HG03175 (cell line): Measurements from ENCODE around the gene ZNF865.
A peak's percentile ranks its signal among the peaks of the same experiment; 100 is the strongest.

Experiments used
- ATAC-seq: cut with Tn5 transposase; IDR thresholded peaks from one replicate; pipeline ENCODE4 v1.9.1; 2021; ENCODE audit warnings: mild to moderate bottlenecking, moderate library complexity; ENCODE audit not compliant: unreplicated experiment

Gene ZNF865

DNA sequence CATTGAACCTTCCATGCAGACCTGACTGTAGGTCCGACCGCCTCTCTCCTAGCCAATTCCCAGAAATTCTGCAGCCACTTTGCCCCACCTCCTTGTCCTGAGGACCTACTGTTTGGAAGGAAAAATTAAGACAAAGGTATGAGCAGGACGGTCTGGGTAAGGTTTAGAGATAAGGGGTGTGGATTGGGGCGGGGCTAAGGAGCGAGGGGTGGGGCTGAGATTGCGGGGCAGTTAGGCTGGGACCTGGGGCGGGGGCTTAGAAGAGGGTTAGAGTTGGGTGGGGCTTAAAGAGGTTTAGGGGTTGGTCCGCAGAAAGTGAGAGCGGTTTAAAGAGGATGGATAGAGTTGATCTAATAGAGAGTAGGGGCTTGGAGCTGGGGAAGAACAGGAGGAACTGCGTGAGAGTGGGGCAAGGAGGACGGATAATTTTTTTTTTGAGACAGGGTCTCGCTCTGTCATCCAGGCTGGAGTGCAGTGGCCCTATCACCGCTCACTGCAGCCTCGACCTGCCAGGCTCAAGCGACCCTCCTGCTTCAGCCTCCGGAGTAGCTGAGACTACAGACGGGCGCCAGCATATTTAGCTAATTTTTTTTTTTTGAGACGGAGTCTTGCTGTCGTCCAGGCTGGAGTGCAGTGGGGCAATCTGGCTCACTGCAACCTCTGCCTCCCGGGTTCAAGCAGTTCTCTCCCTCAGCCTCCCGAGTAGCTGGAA, 1.7 kb upstream of the ZNF865 start:
- no peak for ATAC-seq

DNA sequence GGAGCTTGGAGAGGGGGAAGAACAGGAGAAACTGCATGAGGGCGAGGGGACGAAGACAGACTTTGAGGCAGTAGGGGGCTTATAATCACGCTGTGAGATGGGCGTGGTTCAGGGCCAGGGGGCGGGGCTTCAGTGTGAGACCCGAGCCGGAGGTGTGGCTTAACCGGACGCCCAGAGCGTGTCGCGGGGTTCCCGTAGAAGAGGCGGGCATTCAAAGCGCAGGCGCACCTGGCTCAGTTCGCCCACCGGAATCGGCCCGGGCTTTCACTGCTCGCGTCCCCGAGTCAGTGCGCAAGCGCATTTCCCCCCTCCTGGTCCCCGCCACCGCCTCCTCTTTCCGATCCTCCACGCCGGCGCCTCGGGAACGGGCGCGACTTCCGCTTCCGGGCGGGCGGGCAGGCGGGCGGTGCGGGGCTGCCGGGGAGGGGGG, 225 bp upstream of the ZNF865 start:
- peak; percentile 76 for ATAC-seq

DNA sequence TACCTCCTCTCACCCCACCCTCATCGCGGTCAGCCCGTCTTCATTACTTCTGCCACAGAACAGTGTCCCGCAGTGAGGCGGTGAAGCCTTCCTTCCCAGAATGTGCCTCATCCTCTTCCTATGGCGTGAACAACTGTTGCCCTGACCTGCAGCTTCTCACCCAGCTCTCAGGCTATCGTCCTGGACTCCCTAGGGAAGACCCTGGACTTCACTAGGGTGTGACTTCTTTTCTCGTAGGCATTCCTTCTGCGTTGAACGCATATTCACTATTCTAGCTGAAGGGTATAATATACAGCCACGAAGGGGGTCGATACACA, 982 bp downstream of the ZNF865 start:
- no peak for ATAC-seq

DNA sequence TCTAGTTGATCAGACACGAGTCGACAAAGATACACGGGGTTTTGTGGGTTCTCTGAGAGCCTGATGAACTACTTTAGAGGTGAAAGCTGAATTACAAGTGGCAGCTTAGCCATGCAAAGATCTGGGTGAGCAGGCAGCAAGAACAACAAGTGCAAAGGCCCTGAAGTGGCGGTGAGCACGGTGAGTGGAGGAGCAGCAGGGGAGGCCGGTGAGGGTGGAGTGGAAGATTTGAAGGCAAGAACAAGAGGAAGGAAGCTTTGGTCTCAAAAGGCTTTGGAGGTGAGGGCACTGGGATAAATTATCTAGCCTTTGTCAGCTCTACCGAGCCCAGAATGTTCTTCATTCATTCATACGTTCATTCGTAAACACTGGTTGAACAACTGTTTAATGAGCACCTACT, 1.4 kb downstream of the ZNF865 start:
- ATAC-seq: no peak

DNA sequence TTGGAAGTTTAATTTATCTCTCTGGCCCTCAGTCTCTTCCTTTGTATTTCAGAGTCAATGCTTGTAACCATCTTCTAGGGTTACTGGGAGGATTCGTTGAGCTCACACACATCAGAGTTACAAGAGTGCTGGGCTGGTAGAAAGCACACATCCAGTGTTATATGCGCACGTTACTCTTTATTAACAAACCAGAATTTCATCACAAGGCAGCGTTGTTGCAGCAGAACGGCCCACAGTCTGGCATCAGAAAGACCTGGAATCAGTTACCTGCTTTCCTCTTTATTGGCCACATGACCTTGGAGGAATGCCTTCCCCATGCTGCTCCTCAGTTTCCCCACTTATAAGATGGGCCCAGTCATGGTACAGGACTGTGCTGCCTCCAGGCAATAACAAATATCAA, 3.9 kb downstream of the ZNF865 start:
- ATAC-seq: no peak

DNA sequence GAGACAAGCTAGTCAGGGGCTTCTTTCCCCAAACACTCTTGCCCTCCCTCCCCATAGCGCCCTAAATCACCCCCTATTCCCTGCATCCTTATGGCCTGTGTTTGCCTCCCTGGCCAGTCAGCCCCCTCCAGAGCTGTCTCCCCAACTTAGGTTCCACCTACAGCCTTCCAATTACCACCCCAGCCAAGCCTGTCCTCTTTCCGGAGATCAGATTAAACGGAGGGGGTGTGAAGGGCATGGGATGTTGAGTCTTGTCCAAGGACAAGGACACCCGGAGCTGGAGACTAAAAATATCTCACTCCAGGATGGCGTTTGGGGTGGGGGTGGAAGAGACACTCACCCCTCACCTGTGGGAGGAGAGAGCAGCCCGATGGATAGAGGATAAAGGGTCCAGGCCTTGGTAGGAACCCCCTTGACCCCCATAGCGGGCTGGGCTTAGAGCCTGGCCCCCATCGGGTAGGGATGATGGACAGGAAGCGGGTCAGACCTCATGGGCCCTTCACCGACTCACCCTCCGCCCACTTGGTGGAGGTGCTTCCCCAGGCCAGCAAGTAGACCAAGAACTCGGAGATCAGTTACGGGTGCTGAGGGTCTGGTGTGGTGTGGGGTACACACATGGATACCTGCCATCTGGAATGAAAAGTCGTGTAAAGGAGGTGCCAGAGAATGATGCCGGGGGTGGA, 6.0 kb downstream of the ZNF865 start:
- ATAC-seq: no peak

DNA sequence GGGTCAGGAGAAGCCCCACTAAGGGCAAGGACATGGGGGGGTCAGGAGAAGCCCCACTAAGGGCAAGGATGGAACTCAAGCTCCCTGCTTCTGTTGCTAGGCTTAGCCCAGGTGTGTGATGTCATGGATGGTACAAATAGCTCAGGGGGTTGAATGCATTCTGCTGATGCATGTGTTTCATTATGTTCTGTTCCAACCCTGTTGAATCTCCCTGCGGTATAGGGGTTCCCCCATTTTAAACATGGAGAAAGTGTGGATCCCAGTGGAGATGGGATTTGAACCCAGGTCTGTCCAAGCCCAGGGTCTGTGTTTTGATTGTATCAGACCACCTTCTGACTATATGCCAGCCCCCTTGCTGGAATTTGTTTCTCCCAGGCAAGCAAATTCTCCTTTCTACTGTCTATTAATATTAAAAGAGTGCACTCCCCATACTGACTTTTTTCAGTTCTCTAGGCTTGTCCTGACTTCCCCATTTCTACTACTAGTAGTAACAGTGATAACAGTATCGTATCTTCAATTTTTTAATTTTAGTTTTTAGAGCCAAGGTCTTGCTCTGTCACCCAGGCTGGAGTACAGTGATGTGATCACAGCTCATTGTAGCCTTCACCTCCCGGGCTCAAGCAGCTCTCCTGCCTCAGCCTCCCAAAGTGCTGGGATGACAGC, 6.7 kb downstream of the ZNF865 start:
- no peak for ATAC-seq

DNA sequence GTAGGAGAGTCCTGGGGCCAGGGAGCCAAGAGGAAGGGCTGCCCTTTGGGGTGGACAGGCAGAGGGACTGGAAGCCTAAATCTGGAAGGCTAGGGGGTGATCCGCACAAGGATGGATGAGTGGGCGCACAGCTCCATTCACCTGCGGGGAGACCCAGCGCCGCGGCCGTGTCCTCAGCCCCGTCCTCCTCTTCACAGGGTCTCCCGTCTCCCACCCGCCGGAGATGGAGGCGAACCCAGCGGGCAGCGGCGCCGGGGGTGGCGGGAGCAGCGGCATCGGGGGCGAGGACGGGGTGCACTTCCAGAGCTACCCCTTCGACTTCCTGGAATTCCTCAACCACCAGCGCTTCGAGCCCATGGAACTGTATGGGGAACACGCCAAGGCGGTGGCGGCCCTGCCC, 7.9 kb downstream of the ZNF865 start:
- ATAC-seq: no peak

DNA sequence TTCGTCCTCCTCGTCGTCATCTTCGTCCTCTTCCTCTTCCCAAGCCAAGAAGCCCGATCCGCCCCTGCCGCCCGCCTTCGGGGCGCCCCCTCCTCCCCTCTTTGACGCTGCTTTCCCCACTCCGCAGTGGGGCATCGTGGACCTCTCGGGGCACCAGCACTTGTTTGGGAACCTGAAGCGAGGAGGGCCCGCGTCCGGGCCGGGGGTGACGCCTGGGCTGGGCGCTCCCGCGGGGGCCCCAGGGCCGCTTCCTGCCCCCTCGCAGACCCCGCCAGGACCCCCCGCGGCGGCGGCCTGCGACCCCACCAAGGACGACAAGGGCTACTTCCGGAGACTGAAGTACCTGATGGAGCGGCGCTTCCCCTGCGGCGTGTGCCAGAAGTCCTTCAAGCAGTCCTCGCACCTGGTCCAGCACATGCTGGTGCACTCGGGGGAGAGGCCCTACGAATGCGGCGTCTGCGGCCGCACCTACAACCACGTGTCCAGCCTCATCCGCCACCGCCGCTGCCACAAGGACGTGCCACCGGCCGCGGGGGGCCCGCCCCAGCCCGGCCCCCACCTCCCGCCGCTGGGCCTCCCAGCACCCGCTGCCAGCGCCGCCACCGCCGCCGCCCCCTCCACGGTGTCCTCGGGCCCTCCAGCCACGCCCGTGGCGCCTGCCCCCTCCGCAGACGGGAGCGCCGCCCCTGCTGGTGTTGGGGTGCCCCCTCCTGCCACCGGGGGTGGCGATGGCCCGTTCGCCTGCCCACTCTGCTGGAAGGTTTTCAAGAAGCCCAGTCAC, 8.7 kb downstream of the ZNF865 start:
- no peak for ATAC-seq

DNA sequence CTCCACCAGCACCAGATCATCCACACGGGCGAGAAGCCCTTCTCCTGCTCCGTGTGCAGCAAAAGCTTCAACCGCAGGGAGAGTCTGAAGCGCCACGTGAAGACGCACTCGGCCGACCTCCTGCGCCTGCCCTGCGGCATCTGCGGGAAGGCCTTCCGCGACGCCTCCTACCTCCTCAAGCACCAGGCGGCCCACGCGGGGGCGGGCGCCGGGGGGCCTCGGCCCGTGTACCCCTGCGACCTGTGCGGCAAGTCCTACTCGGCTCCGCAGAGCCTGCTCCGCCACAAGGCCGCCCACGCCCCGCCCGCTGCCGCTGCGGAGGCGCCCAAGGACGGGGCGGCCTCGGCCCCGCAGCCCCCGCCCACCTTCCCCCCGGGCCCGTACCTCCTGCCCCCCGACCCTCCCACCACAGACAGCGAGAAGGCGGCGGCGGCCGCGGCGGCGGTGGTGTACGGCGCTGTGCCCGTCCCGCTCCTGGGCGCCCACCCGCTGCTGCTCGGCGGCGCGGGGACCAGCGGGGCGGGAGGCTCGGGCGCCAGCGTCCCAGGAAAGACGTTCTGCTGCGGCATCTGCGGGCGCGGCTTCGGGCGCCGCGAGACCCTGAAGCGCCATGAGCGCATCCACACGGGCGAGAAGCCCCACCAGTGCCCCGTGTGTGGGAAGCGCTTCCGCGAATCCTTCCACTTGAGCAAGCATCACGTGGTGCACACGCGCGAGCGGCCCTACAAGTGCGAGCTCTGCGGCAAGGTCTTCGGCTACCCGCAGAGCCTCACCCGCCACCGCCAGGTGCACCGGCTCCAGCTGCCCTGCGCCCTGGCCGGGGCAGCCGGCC, 9.5 kb downstream of the ZNF865 start:
- no peak for ATAC-seq

DNA sequence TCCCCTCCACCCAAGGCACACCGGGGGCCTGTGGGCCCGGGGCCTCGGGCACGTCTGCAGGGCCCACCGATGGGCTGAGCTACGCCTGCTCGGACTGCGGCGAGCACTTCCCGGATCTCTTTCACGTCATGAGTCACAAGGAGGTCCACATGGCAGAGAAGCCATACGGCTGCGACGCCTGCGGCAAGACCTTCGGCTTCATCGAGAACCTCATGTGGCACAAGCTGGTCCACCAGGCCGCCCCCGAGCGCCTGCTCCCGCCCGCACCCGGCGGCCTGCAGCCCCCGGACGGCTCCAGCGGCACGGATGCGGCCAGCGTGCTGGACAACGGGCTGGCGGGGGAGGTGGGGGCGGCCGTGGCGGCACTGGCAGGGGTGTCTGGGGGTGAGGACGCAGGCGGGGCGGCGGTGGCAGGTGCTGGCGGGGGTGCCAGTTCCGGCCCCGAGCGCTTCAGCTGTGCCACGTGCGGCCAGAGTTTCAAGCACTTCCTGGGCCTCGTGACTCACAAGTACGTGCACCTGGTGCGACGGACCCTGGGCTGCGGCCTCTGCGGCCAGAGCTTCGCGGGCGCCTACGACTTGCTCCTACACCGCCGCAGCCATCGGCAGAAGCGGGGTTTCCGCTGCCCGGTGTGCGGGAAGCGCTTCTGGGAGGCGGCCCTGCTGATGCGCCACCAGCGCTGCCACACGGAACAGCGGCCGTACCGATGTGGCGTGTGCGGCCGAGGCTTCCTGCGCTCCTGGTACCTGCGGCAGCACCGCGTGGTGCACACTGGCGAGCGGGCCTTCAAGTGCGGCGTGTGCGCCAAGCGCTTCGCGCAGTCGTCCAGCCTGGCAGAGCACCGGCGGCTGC, 10.3 kb downstream of the ZNF865 start:
- ATAC-seq: no peak

DNA sequence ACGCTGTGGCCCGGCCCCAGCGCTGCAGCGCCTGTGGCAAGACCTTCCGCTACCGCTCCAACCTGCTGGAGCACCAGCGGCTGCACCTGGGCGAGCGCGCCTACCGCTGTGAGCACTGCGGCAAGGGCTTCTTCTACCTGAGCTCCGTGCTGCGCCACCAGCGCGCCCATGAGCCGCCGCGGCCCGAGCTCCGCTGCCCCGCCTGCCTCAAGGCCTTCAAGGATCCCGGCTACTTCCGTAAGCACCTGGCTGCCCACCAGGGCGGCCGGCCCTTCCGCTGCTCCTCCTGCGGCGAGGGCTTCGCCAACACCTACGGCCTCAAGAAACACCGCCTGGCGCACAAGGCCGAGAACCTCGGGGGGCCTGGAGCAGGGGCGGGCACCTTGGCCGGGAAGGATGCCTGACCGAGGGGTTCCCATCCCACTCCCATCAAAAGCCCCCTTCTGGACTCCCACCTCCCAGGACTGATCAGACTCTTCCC, 11.0 kb downstream of the ZNF865 start:
- ATAC-seq: no peak

DNA sequence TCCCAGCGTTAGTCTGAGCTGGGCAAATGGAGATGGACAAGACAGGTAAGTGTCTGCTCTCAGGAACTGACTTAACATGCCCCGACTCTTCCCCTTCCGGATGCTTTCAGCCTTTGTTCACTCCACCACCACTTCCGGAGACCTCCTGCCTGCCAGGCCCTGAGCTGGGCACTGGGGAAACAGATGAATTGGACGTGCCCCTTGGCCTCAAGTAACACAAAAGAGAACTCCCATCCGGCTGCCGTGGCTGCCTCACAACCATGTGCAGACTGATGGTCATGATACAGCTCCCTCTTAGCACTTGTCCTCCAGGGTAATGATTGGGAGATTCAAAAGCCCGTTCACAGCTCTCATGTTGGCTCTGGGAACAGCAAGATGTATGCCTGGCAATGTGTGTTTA, 12.0 kb downstream of the ZNF865 start:
- no peak for ATAC-seq

DNA sequence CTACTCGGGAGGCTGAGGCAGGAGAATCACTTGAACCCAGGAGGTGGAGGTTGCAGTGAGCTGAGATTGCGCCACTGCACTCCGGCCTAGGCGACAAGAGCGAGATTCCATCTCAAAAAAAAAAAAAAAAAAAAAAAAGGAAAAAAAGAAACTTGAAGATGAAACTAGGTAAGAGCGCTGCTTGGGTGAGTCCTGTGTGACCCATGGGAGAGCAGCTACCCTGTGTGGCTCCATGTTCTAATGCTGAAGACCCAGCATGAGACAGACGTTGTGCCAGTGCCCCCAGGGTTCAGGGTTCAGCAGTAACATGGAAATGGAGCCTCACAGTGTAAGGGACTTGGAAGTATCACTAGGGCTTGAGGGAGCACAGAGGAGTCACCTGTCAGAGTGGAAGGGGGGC, 13.0 kb downstream of the ZNF865 start:
- ATAC-seq: no peak

DNA sequence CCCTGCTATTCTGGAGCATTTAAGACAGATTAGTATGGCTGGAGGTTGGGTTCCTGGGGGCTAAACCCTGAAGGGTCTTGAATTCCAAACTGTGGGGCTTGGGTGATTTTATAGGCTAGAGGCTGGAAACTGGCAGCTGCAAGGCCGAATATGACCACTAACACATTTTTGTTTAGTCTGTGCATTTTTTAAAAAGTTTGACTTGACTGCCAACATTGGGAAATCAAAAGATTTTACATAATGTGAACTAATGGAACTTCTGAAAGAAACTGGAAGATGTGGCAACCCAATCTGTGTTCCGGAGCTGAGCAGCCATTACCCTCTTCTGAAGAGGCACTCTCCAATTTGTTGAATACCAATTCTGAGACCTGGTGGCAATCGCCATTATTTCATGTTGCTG, 13.8 kb downstream of the ZNF865 start:
- ATAC-seq: no peak

DNA sequence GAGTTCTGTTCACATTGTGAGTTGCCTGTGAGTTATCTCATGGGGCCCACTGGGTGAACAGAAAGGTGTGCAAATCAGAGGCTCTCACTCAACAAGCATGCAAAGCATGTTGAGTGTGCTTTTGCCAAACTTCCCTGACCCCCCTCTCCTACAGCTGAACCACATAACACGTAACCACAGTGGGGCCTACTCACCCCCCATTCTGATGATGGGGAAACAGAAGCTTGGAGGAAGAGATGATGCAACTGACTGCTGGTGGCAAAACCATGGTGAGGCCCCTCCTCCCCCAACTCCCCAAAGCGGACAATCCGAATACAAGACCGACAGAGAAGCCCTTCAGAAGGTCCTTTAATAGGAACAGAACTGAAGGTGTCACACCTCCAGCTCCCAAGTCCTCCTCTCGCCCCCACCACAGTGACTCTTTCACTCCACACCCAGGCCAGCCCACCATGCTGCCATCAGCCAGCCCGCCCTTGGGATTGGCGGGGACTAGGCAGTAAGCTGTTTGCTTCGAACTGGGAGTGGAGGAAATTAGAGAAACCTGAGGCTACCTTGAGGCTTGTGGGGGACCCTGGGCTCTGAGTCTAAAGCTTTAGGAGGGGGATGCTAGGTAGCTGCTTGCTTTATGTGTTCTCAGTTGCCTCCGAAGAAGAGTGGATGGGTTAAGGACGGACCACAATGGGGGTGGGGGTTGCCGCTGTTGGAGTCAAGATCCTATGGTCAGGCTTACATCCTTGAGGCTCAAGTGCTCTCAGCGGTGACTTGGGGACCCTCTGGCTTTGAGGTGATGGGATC, 15.2 kb downstream of the ZNF865 start:
- no peak for ATAC-seq

DNA sequence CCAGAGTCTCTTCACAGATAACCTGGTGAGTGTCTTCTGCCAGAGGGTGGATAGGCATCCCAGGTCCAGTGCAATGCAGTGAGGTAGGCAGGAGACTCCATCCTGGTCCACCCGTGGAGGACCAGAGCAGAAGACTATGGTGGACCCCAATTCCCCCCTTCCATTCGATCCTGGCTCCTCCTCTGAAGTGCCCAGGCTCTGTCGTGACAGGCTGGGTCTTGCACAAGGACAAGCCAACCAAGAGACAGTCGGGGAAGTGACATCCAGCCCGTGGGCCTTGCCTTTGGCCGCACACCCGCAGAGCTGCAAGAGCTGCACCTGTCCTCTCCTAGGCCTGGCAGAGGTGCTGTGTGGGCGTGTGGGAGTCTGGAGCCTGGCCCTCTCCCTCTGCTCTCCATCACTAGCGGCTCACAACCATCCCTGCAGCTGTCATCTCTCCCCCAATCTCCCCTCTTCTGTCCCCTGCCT, 15.8 kb downstream of the ZNF865 start:
- ATAC-seq: no peak

DNA sequence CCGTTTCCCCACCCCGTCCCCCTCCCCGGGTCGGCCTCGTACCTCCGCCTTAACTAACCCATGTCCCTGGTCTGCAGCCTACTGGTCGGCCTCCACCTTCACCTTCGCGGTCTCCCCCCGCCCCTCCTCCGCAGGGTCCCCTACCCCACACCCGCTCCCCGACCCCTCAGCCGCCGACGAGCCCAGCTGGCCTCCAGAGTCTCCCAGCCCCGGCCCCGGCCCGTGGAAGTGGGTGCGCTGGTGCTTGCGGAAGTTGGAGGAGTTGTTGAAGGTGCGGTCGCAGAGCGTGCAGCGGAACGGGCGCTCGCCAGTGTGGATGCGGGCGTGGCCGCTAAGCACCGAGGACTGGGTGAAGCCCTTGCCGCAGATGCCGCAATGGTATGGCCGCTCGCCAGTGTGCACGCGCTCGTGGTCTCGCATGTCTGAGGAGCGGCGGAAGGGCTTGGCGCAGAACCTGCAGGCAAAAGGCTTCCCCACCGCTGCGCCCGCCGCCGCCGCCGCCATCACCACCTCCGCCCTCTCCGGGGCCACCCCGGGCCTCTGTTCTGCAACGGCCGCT, 16.3 kb downstream of the ZNF865 start:
- ATAC-seq: no peak
